B cell (primary cell): ENCODE data around the gene CAPN5. TPM values are rescaled to one million over a fixed set of nuclear protein-coding genes. Genes with fewer than 3 reads are reported as not detected.

ENCODE experiments used
- ATAC-seq: fragments of 200-7000 bp; cut with Tn5 transposase; one replicate; pipeline ENCODE4 v1.10.0; 2021; ENCODE audit warnings: low read depth, mild to moderate bottlenecking, moderate number of reproducible peaks, moderate library complexity
- CTCF ChIA-PET: fragments of 350-600 bp; sonication (Branson Sonifier 250); formaldehyde crosslinking; loops from one replicate; lab custom pipeline; 2021; ENCODE audit warnings: antibody characterized with exemption, inconsistent platforms; lab: Charles Lee
- POLR2A ChIA-PET: fragments of 350-600 bp; sonication (Branson Sonifier 250); formaldehyde crosslinking; loops from one replicate; lab custom pipeline; 2021; ENCODE audit warnings: antibody characterized with exemption; lab: Charles Lee
- DNase-seq: peaks from one replicate; pipeline ENCODE4 v3.0.0; 2013
- H2AFZ ChIP-seq: 2 replicates; pipeline ENCODE4 v1.6.1; 2012; ENCODE audit warnings: mild to moderate bottlenecking, low read depth, low read length; ENCODE audit not compliant: insufficient read depth, poor library complexity, severe bottlenecking
- H3K27ac ChIP-seq, 2 donors: 1 replicate in 1 of 2; 2 replicates in 1 of 2; pipeline ENCODE4 v1.5.1; 2012 to 2013; ENCODE audit warnings: low read length in 2 of 2, mild to moderate bottlenecking in 2 of 2, moderate library complexity in 1 of 2
- H3K27me3 ChIP-seq, 4 experiments: fragments of 200-600 bp in 1 of 4; sonication (generic) in 1 of 4; replicated peaks in 1 of 4; 1 replicate in 2 of 4; 2 replicates in 2 of 4; pipeline versions ENCODE4 v1.6.1 to v1.7.0; 2013 to 2016; ENCODE audit warnings: low read length in 3 of 4, mild to moderate bottlenecking in 2 of 4, mixed read lengths in 1 of 4, moderate library complexity in 1 of 4; ENCODE audit not compliant: insufficient read depth in 4 of 4, control insufficient read depth in 3 of 4; ENCODE audit errors: control extremely low read depth in 1 of 4
- H3K36me3 ChIP-seq, 2 experiments: replicated peaks in 1 of 2; 1 replicate in 1 of 2; 2 replicates in 1 of 2; pipeline versions ENCODE4 v1.6.1 to v1.7.1; 2013; ENCODE audit warnings: low read length in 1 of 2; ENCODE audit not compliant: insufficient read depth in 2 of 2, control insufficient read depth in 1 of 2; ENCODE audit errors: control extremely low read depth in 1 of 2, extremely low read depth in 1 of 2
- H3K4me1 ChIP-seq, 2 donors: fragments of 200-600 bp in 1 of 2; sonication (generic) in 1 of 2; 1 replicate in 1 of 2; 2 replicates in 1 of 2; pipeline versions ENCODE4 v1.5.1 to v1.6.1; 2013 to 2017; ENCODE audit warnings: low read length in 2 of 2; ENCODE audit not compliant: control insufficient read depth in 2 of 2, insufficient read depth in 2 of 2
- H3K4me2 ChIP-seq: replicated peaks from 2 replicates; pipeline ENCODE3; 2012; ENCODE audit warnings: mild to moderate bottlenecking, low read depth, low read length; ENCODE audit not compliant: poor library complexity, severe bottlenecking
- H3K4me3 ChIP-seq, 5 experiments: fragments of 200-600 bp in 1 of 5; sonication (generic) in 1 of 5; 1 replicate in 3 of 5; 2 replicates in 2 of 5; pipeline versions ENCODE4 v1.5.1 to v1.7.0; 2011 to 2016; ENCODE audit warnings: low read length in 4 of 5, mild to moderate bottlenecking in 4 of 5, low read depth in 2 of 5, control low read depth in 1 of 5, moderate library complexity in 1 of 5; ENCODE audit not compliant: insufficient read depth in 1 of 5; ENCODE audit errors: control extremely low read depth in 1 of 5, extremely low read depth in 1 of 5
- H3K79me2 ChIP-seq: fragments of 200-600 bp; sonication (generic); one replicate; pipeline ENCODE4 v1.6.0; 2016; ENCODE audit warnings: low read length; ENCODE audit not compliant: control insufficient read depth, insufficient read depth
- H3K9ac ChIP-seq: fragments of 200-600 bp; sonication (generic); 2 replicates; pipeline ENCODE4 v1.6.1; 2017; ENCODE audit warnings: mild to moderate bottlenecking, low read length, moderate library complexity
- H3K9me3 ChIP-seq, 3 donors: one replicate each; pipeline versions ENCODE4 v1.6.1 to v1.7.1; 2013; ENCODE audit warnings: low read length in 2 of 3; ENCODE audit not compliant: control insufficient read depth in 2 of 3, insufficient read depth in 1 of 3; ENCODE audit errors: control extremely low read depth in 1 of 3
- H4K20me1 ChIP-seq: 2 replicates; pipeline ENCODE4 v1.6.0; 2012; ENCODE audit warnings: mild to moderate bottlenecking, low read length; ENCODE audit not compliant: insufficient read depth, control insufficient read depth, poor library complexity, severe bottlenecking
- H3K27ac Mint-ChIP-seq: one replicate; pipeline ENCODE4 v1.8.0; 2021; ENCODE audit warnings: mixed read lengths
- H3K27me3 Mint-ChIP-seq: one replicate; pipeline ENCODE4 v1.8.0; 2021; ENCODE audit warnings: mixed read lengths
- H3K4me1 Mint-ChIP-seq: one replicate; pipeline ENCODE4 v1.8.0; 2021; ENCODE audit warnings: mixed read lengths
- H3K4me3 Mint-ChIP-seq: one replicate; pipeline ENCODE4 v1.8.0; 2021; ENCODE audit warnings: mixed read lengths
- H3K9me3 Mint-ChIP-seq: one replicate; pipeline ENCODE4 v1.8.0; 2022; ENCODE audit warnings: mixed read lengths; ENCODE audit not compliant: insufficient read depth
- EZH2 ChIP-seq: IDR thresholded peaks from 2 replicates; pipeline ENCODE4 v1.6.1; 2012; ENCODE audit warnings: borderline replicate concordance, low read depth, mild to moderate bottlenecking, moderate library complexity, low read length; ENCODE audit not compliant: insufficient read depth, poor library complexity, severe bottlenecking
- WGBS: methylation state at CpG from one replicate; pipeline ENCODE4 v1.1.5; 2013; ENCODE audit warnings: missing lambda C conversion rate; ENCODE audit not compliant: insufficient coverage; 5-methylcytosine and 5-hydroxymethylcytosine counted together
- intact Hi-C: fragments of 100-400 bp; cut with micrococcal nuclease; formaldehyde crosslinking; loops from one replicate; pipeline ENCODE4 v1.10.0; 2022
- polyA plus RNA-seq: library from polyadenylated mRNA; depleted of rRNA; stranded (reverse); fragments of >200 nt; gene quantifications from 2 replicates; pipeline ENCODE4 v1.2.3, GENCODE V29; 2012
- total RNA-seq, 2 donors: library from RNA; stranded (reverse); fragments of 120-200 nt in 1 of 2; gene quantifications; 1 replicate in 1 of 2; 2 replicates in 1 of 2; pipeline versions ENCODE4 v1.2.3 to v1.2.4, GENCODE V29; 2013 to 2022
- TF ChIP-seq, protein P1 (sequence below): fragments of 200-600 bp; IDR thresholded peaks from one replicate; pipeline ENCODE4 v1.8.0; 2022; ENCODE audit warnings: antibody characterized with exemption, mild to moderate bottlenecking

CAPN5 gene
- total and polyA plus RNA-seq, 2 donors (not counting 1 experiment from before 2014, with no cell fraction given) = 0.74 to 0.78 TPM

DNA sequence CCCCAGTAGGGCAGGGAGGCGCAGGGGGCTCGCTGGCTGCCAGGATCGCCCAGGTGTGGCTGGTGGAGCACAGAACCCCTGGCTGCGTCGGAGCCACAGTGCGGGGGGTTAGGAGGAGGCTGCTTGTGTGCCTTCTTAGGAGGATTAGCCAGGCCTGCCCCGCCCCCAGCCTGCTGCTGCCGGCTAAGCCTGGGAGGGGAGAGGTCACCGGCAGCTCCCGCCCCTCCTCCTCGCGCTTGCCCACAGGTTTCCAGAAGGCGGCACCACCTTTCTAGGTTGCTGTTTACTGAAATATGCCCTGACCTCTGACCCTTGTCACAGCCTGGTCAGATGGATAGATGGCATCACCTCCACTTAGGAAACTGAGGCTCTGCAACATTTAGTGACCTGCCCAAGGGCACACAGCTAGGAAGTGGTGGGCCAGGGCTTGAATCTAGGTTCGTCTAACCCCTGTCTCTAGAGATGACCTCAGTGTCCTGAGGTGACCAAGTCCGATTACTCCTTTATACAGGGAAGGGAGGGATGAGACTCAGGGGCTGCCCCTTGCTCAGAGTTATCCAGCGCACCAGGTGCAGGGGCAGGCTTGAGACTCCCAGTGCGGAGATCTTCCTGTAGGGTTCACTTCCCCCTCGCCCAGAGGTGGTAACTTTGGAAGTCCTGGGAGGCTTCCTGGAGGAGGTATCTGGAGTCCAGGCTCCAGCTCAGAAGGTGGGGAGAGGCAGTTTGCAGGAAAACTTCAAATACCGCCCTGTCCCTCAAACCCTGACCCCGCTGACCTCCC is 105.3 kb downstream of the CAPN5 start:
- no peak overlapping the region for H2AFZ ChIP-seq
- intact Hi-C loops = no loop called here

DNA sequence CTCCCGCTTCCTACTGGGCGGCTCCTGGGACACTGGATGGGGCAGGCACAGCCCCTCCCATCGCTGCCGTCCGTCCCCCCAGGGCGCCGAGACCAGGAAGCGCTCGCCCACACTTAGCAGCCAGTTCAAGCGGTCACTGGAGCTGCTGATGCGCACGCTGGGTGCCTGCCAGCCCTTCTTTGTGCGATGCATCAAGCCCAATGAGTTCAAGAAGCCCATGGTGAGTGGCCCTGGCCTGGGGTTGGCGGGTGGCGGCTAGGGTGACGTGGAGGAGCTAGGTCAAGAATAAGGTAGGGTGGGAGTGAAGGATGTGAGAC is 105.9 kb downstream of the CAPN5 start:
- Histone ChIP-seq H3K27me3 (no peaks in the 10 kb centered on the region), H4K20me1 (no peaks in the 10 kb centered on the region), H3K4me1 (peaks cover 0 to 11% of the 10 kb centered on the region in 2 donors), H3K4me3 (no peak overlapping the region), H2AFZ (no peak overlapping the region), H3K27ac (no peak overlapping the region), H3K79me2 (no peaks in the 10 kb centered on the region), H3K9me3 (no peaks in the 10 kb centered on the region), H3K4me2 (no peak overlapping the region), H3K9ac (no peak overlapping the region), H3K36me3 (no peaks in the 10 kb centered on the region)
- Mint-ChIP-seq H3K27me3 (no peaks in the 10 kb centered on the region), H3K4me3 (no peak overlapping the region), H3K27ac (no peak overlapping the region), H3K9me3 (no peaks in the 10 kb centered on the region), H3K4me1 (peaks cover 15% of the 10 kb centered on the region)
- ChIA-PET POLR2A (no interaction called here), CTCF (no interaction called here)
- TF ChIP-seq, protein P1, sequence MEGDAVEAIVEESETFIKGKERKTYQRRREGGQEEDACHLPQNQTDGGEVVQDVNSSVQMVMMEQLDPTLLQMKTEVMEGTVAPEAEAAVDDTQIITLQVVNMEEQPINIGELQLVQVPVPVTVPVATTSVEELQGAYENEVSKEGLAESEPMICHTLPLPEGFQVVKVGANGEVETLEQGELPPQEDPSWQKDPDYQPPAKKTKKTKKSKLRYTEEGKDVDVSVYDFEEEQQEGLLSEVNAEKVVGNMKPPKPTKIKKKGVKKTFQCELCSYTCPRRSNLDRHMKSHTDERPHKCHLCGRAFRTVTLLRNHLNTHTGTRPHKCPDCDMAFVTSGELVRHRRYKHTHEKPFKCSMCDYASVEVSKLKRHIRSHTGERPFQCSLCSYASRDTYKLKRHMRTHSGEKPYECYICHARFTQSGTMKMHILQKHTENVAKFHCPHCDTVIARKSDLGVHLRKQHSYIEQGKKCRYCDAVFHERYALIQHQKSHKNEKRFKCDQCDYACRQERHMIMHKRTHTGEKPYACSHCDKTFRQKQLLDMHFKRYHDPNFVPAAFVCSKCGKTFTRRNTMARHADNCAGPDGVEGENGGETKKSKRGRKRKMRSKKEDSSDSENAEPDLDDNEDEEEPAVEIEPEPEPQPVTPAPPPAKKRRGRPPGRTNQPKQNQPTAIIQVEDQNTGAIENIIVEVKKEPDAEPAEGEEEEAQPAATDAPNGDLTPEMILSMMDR = no peak
- no peak for TF ChIP-seq EZH2
- DNase-seq = no peak
- ATAC-seq = no peak
- intact Hi-C loops = no loop called here
- WGBS = 98% methylated on average over 16 of the region's 16 CpGs

More for the DNA sequence above, 105.3 kb downstream of the CAPN5 start:
- WGBS = 96% methylated on average over 16 of the region's 20 CpGs
- no peak for TF ChIP-seq EZH2
- TF ChIP-seq, protein P1 = no peak
- Mint-ChIP-seq H3K27me3 (no peaks in the 10 kb centered on the region), H3K4me1 (peaks cover 15% of the 10 kb centered on the region), H3K27ac (no peak overlapping the region), H3K9me3 (no peaks in the 10 kb centered on the region), H3K4me3 (no peak overlapping the region)
- H3K27ac ChIP-seq = no peak overlapping the region
- DNase-seq (no peak), ATAC-seq (no peak)
- no peak overlapping the region for H3K4me3 ChIP-seq
- H3K79me2 ChIP-seq = no peaks in the 10 kb centered on the region
- CTCF ChIA-PET = no interaction called here
- no peak overlapping the region for H3K4me2 ChIP-seq
- H3K9me3 ChIP-seq = no peaks in the 10 kb centered on the region
- H3K4me1 ChIP-seq = peaks cover 0 to 11% of the 10 kb centered on the region in 2 donors
- POLR2A ChIA-PET = no interaction called here
- no peaks in the 10 kb centered on the region for H3K36me3 ChIP-seq
- H3K27me3 ChIP-seq = no peaks in the 10 kb centered on the region
- H3K9ac ChIP-seq = no peak overlapping the region
- H4K20me1 ChIP-seq = no peaks in the 10 kb centered on the region
